HepG2 (cell line): ENCODE results near the gene PRKAR1A. TPM values are rescaled to one million over a fixed set of nuclear protein-coding genes. Genes with fewer than 3 reads are reported as not detected.

Source experiments
- ATAC-seq: fragments of 200-7000 bp; cut with Tn5 transposase; 3 replicates; pipeline ENCODE4 v1.9.1; 2020; ENCODE audit warnings: mild to moderate bottlenecking, moderate library complexity
- BruUV-seq: library from RNA; stranded (reverse); fragments of 400-500 nt; replicated peaks from 2 replicates; lab custom pipeline; 2021; lab: Mats Ljungman, UMichigan
- CTCF ChIA-PET: fragments of 300-600 bp; formaldehyde crosslinking; extraction: SDS; loops from one replicate; lab custom pipeline; 2021; ENCODE audit warnings: low total read pairs, inconsistent platforms, low intra/inter-chr PET ratio; lab: Yijun Ruan, JAX
- POLR2A ChIA-PET: fragments of 350-600 bp; sonication (Branson Sonifier 250); formaldehyde crosslinking; loops from one replicate; lab custom pipeline; 2020; ENCODE audit warnings: antibody characterized with exemption, inconsistent platforms; lab: Yijun Ruan, JAX
- DNase-seq: peaks from one replicate; pipeline ENCODE4 v3.0.0-alpha.2; 2015; ENCODE audit warnings: low spot score
- FAIRE-seq: peaks from 3 replicates; lab custom pipeline; 2011; peaks lifted over from hg19 to GRCh38; lab: Jason Lieb, UNC
- H2AFZ ChIP-seq: one replicate; pipeline ENCODE4 v1.6.1; 2011; ENCODE audit warnings: low read length, inconsistent platforms
- H3K27ac ChIP-seq: fragments of 300-600 bp; 3 replicates; pipeline ENCODE4 v1.8.0; 2011; ENCODE audit warnings: mixed run types, mild to moderate bottlenecking, mixed read lengths, low read length, inconsistent platforms; ENCODE audit not compliant: insufficient read depth; ENCODE audit errors: extremely low read length
- H3K27me3 ChIP-seq, 2 experiments: fragments of 200-600 bp in 1 of 2; 2 replicates in 1 of 2; 3 replicates in 1 of 2; pipeline versions ENCODE4 v1.6.0 to v1.8.0; 2011; ENCODE audit warnings: low read length in 2 of 2, mild to moderate bottlenecking in 2 of 2, moderate library complexity in 2 of 2, inconsistent platforms in 1 of 2; ENCODE audit not compliant: insufficient read depth in 2 of 2, control insufficient read depth in 1 of 2
- H3K36me3 ChIP-seq, 2 experiments: fragments of 200-600 bp in 1 of 2; replicated peaks in 1 of 2; 2 replicates in 1 of 2; 3 replicates in 1 of 2; pipeline versions ENCODE4 v1.5.1 to v1.8.0; 2011; ENCODE audit warnings: low read length in 2 of 2, inconsistent platforms in 1 of 2; ENCODE audit not compliant: insufficient read depth in 2 of 2, control insufficient read depth in 1 of 2
- H3K4me1 ChIP-seq: 2 replicates; pipeline ENCODE4 v1.5.1; 2012; ENCODE audit warnings: low read length, inconsistent platforms; ENCODE audit not compliant: insufficient read depth
- H3K4me2 ChIP-seq: 2 replicates; pipeline ENCODE4 v1.6.0; 2011; ENCODE audit warnings: low read depth, low read length, inconsistent platforms
- H3K4me3 ChIP-seq, 3 experiments: fragments of 200-600 bp in 1 of 3; sonication (generic), shearing (Covaris generic) in 1 of 3; replicated peaks in 1 of 3; 2 replicates each; pipeline ENCODE4 v1.5.1; 2011 to 2016; ENCODE audit warnings: low read length in 3 of 3, inconsistent platforms in 2 of 3, low read depth in 2 of 3, mild to moderate bottlenecking in 2 of 3, control low read depth in 1 of 3, mixed read lengths in 1 of 3; ENCODE audit not compliant: insufficient read depth in 1 of 3
- H3K79me2 ChIP-seq: one replicate; pipeline ENCODE4 v1.6.1; 2011; ENCODE audit warnings: low read length, inconsistent platforms; ENCODE audit not compliant: insufficient read depth
- H3K9ac ChIP-seq: 2 replicates; pipeline ENCODE4 v1.6.0; 2011; ENCODE audit warnings: mild to moderate bottlenecking, low read depth, low read length, inconsistent platforms; ENCODE audit not compliant: insufficient read depth
- H3K9me3 ChIP-seq: 2 replicates; pipeline ENCODE4 v1.5.1; 2012; ENCODE audit warnings: mild to moderate bottlenecking, low read length
- H4K20me1 ChIP-seq: 2 replicates; pipeline ENCODE4 v1.6.0; 2011; ENCODE audit warnings: inconsistent platforms, mild to moderate bottlenecking, low read length, moderate library complexity; ENCODE audit not compliant: insufficient read depth
- BRD4 ChIP-seq: sonication (generic); formaldehyde crosslinking; IDR thresholded peaks from 2 replicates; pipeline ENCODE4 v1.4.0; 2020; ENCODE audit warnings: missing genetic modification reagents
- CBX2 ChIP-seq, 2 experiments: fragments of 200-600 bp in 1 of 2; sonication (generic); formaldehyde crosslinking in 1 of 2; IDR thresholded peaks; 2 replicates each; pipeline versions ENCODE4 v1.7.0 to v1.8.1; 2018 to 2022; ENCODE audit warnings: low read depth in 2 of 2, low read length in 1 of 2, mild to moderate bottlenecking in 1 of 2, missing genetic modification reagents in 1 of 2
- RBFOX2 ChIP-seq: fragments of 200-400 bp; formaldehyde crosslinking; IDR thresholded peaks from 2 replicates; pipeline ENCODE4 v1.6.1; 2017; ENCODE audit warnings: low read depth, mild to moderate bottlenecking, low read length
- RCOR2 ChIP-seq: IDR thresholded peaks from 2 replicates; pipeline ENCODE4 v1.6.1; 2016; ENCODE audit warnings: missing biosample characterization, missing genetic modification reagents
- U2AF1 ChIP-seq: fragments of 200-400 bp; formaldehyde crosslinking; optimal IDR thresholded peaks from 2 replicates; pipeline ENCODE3; 2017; ENCODE audit warnings: mild to moderate bottlenecking, low read depth, low read length
- ZFP36L2 ChIP-seq: sonication (generic); formaldehyde crosslinking; IDR thresholded peaks from 2 replicates; pipeline ENCODE4 v1.4.0; 2020; ENCODE audit warnings: missing genetic modification reagents
- ZNF3 ChIP-seq: IDR thresholded peaks from 2 replicates; pipeline ENCODE4 v1.7.0; 2017; ENCODE audit warnings: inconsistent platforms
- WGBS: methylation state at CpG from one replicate; pipeline ENCODE4 v1.1.6; 2017; ENCODE audit warnings: low lambda C conversion rate; 5-methylcytosine and 5-hydroxymethylcytosine counted together
- in situ Hi-C: cut with HindIII; loops from 2 replicates; pipeline ENCODE4 v1.10.0; 2017; ENCODE audit warnings: low pct_unique_long_range_greater_than_20kb; ENCODE audit not compliant: extremely low pct_ligation_motif_present
- intact Hi-C: fragments of 100-400 bp; cut with micrococcal nuclease; formaldehyde crosslinking; loops from one replicate; pipeline ENCODE4 v1.10.0; 2022; ENCODE audit not compliant: unreplicated experiment
- polyA plus RNA-seq, 8 experiments: library from polyadenylated mRNA; depleted of rRNA in 3 of 8; stranded (reverse) in 7 of 8; unstranded in 1 of 8; fragments of >200 nt; fragmentation: Illumina TruSeq in 4 of 8; extraction: Trizol in 4 of 8; gene quantifications; 2 replicates each; pipeline versions ENCODE4 v1.2.1 to v1.2.3, GENCODE V29; 2011 to 2016; ENCODE audit warnings: low read depth in 4 of 8, missing spikeins in 1 of 8, mixed read lengths in 1 of 8; ENCODE audit not compliant: insufficient read depth in 1 of 8
- total RNA-seq, 5 experiments: library from RNA; depleted of rRNA; stranded (reverse); fragments of >200 nt; fragmentation: Illumina TruSeq; extraction: Trizol; gene quantifications; 2 replicates each; pipeline ENCODE4 v1.2.3, GENCODE V29; 2016; ENCODE audit warnings: low read depth in 1 of 5
- TF ChIP-seq, protein P1 (sequence below): sonication (generic); formaldehyde crosslinking; IDR thresholded peaks from 2 replicates; pipeline ENCODE4; 2020; ENCODE audit warnings: missing genetic modification reagents, mild to moderate bottlenecking, borderline replicate concordance
- TF ChIP-seq, protein P2 (sequence below): sonication (generic); formaldehyde crosslinking; IDR thresholded peaks from 2 replicates; pipeline ENCODE4 v1.4.0; 2020; ENCODE audit warnings: mild to moderate bottlenecking, missing genetic modification reagents
- TF ChIP-seq, protein P3 (sequence below): sonication (generic); formaldehyde crosslinking; IDR thresholded peaks from 2 replicates; pipeline ENCODE4 v1.9.0; 2021; ENCODE audit warnings: missing genetic modification reagents, mild to moderate bottlenecking, borderline replicate concordance
- TF ChIP-seq, protein P4 (sequence below): IDR thresholded peaks from 2 replicates; pipeline ENCODE4 v1.6.1; 2016; ENCODE audit warnings: low read depth
- TF ChIP-seq, protein P5 (sequence below): sonication (generic); formaldehyde crosslinking; IDR thresholded peaks from 2 replicates; pipeline ENCODE4 v1.4.0; 2020; ENCODE audit warnings: missing genetic modification reagents
- TF ChIP-seq, protein P6 (sequence below): sonication (generic); formaldehyde crosslinking; IDR thresholded peaks from 2 replicates; pipeline ENCODE4 v1.8.0; 2022; ENCODE audit warnings: mild to moderate bottlenecking, missing genetic modification reagents, borderline replicate concordance

PRKAR1A gene
- total and polyA plus RNA-seq, 2 of the 13 experiments (the other 11 are each of a cell fraction or from before 2014, with no cell fraction given), result 265 to 266 TPM

DNA sequence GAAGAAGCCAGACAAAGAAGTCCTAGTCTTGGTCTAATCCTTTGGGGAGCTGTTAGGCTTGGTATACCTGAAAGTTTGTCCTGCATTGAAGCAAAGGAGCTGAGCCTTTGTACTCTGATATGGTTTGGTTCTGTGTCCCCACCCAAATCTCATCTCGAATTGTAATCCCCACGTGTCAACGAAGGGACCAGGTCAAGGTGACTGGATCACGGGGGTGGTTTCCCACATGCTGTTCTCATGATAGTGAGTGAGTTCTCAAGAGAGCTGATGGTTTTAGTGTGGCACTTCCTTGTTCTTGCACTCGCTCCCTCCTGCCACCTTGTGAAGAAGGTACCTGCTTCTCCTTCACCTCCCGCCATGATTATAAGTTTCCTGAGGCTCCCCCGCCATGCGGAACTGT, 55.4 kb downstream of the PRKAR1A start:
- Histone ChIP-seq H3K4me2 (0 out of 2 replicates have a peak overlapping the region, but pooled peaks have one; percentile 20), H3K27me3 (no peaks in the 10 kb centered on the region), H4K20me1 (no peaks in the 10 kb centered on the region), H3K9ac (no peak overlapping the region), H3K27ac (peak overlapping the region; percentile 15), H3K36me3 (no peaks in the 10 kb centered on the region), H3K9me3 (no peaks in the 10 kb centered on the region), H2AFZ (no peak overlapping the region)
- BruUV-seq, result no TSS peak
- no peak for FAIRE-seq
- ATAC-seq, result no peak; the same call in 2 of the 3 replicates
- WGBS, result 91% methylated on average over 8 of the region's 8 CpGs
- intact Hi-C loops, result no loop called here
- TF ChIP-seq, protein P1, sequence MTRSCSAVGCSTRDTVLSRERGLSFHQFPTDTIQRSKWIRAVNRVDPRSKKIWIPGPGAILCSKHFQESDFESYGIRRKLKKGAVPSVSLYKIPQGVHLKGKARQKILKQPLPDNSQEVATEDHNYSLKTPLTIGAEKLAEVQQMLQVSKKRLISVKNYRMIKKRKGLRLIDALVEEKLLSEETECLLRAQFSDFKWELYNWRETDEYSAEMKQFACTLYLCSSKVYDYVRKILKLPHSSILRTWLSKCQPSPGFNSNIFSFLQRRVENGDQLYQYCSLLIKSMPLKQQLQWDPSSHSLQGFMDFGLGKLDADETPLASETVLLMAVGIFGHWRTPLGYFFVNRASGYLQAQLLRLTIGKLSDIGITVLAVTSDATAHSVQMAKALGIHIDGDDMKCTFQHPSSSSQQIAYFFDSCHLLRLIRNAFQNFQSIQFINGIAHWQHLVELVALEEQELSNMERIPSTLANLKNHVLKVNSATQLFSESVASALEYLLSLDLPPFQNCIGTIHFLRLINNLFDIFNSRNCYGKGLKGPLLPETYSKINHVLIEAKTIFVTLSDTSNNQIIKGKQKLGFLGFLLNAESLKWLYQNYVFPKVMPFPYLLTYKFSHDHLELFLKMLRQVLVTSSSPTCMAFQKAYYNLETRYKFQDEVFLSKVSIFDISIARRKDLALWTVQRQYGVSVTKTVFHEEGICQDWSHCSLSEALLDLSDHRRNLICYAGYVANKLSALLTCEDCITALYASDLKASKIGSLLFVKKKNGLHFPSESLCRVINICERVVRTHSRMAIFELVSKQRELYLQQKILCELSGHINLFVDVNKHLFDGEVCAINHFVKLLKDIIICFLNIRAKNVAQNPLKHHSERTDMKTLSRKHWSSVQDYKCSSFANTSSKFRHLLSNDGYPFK (CRISPR knock-in tag), result no peak
- no peak for TF ChIP-seq RCOR2 (CRISPR knock-in tag)
- TF ChIP-seq RBFOX2, result no peak
- TF ChIP-seq, protein P2, sequence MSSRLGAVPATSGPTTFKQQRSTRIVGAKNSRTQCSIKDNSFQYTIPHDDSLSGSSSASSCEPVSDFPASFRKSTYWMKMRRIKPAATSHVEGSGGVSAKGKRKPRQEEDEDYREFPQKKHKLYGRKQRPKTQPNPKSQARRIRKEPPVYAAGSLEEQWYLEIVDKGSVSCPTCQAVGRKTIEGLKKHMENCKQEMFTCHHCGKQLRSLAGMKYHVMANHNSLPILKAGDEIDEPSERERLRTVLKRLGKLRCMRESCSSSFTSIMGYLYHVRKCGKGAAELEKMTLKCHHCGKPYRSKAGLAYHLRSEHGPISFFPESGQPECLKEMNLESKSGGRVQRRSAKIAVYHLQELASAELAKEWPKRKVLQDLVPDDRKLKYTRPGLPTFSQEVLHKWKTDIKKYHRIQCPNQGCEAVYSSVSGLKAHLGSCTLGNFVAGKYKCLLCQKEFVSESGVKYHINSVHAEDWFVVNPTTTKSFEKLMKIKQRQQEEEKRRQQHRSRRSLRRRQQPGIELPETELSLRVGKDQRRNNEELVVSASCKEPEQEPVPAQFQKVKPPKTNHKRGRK (CRISPR knock-in tag), result no peak
- no peak for TF ChIP-seq U2AF1
- TF ChIP-seq, protein P3, sequence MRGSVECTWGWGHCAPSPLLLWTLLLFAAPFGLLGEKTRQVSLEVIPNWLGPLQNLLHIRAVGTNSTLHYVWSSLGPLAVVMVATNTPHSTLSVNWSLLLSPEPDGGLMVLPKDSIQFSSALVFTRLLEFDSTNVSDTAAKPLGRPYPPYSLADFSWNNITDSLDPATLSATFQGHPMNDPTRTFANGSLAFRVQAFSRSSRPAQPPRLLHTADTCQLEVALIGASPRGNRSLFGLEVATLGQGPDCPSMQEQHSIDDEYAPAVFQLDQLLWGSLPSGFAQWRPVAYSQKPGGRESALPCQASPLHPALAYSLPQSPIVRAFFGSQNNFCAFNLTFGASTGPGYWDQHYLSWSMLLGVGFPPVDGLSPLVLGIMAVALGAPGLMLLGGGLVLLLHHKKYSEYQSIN (CRISPR knock-in tag), result no peak
- TF ChIP-seq CBX2 (IDR thresholded peaks at IDR 0.05; ENCODE audit: low read depth, low read length), result no peak
- no peak for TF ChIP-seq CBX2 (CRISPR knock-in tag; IDR thresholded peaks at IDR 0.05; ENCODE audit: low read depth)
- TF ChIP-seq BRD4 (CRISPR knock-in tag), result no peak
- TF ChIP-seq, protein P4, sequence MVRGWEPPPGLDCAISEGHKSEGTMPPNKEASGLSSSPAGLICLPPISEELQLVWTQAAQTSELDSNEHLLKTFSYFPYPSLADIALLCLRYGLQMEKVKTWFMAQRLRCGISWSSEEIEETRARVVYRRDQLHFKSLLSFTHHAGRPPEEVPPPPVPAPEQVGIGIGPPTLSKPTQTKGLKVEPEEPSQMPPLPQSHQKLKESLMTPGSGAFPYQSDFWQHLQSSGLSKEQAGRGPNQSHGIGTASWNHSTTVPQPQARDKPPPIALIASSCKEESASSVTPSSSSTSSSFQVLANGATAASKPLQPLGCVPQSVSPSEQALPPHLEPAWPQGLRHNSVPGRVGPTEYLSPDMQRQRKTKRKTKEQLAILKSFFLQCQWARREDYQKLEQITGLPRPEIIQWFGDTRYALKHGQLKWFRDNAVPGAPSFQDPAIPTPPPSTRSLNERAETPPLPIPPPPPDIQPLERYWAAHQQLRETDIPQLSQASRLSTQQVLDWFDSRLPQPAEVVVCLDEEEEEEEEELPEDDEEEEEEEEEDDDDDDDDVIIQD (CRISPR knock-in tag), result peak; percentile 82
- TF ChIP-seq, protein P5, sequence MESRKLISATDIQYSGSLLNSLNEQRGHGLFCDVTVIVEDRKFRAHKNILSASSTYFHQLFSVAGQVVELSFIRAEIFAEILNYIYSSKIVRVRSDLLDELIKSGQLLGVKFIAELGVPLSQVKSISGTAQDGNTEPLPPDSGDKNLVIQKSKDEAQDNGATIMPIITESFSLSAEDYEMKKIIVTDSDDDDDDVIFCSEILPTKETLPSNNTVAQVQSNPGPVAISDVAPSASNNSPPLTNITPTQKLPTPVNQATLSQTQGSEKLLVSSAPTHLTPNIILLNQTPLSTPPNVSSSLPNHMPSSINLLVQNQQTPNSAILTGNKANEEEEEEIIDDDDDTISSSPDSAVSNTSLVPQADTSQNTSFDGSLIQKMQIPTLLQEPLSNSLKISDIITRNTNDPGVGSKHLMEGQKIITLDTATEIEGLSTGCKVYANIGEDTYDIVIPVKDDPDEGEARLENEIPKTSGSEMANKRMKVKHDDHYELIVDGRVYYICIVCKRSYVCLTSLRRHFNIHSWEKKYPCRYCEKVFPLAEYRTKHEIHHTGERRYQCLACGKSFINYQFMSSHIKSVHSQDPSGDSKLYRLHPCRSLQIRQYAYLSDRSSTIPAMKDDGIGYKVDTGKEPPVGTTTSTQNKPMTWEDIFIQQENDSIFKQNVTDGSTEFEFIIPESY (CRISPR knock-in tag), result peak; percentile 52
- TF ChIP-seq ZFP36L2, result no peak
- no peak for TF ChIP-seq ZNF3 (CRISPR knock-in tag)
- TF ChIP-seq, protein P6, sequence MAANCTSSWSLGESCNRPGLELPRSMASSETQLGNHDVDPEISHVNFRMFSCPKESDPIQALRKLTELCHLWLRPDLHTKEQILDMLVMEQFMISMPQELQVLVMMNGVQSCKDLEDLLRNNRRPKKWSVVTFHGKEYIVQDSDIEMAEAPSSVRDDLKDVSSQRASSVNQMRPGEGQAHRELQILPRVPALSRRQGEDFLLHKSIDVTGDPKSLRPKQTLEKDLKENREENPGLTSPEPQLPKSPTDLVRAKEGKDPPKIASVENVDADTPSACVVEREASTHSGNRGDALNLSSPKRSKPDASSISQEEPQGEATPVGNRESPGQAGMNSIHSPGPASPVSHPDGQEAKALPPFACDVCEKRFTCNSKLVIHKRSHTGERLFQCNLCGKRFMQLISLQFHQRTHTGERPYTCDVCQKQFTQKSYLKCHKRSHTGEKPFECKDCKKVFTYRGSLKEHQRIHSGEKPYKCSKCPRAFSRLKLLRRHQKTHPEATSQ, result peak; percentile 92; the same call in 1 of the 2 replicates
- TF ChIP-seq, all 625 proteins: peak for 3
- no peak for DNase-seq
- H3K4me3 ChIP-seq, result no peak overlapping the region
- peaks cover 17% of the 10 kb centered on the region for H3K4me1 ChIP-seq
- ChIA-PET CTCF (no interaction called here), POLR2A (interaction anchor here (0.6 to 2.2 kb wide), 4 partner anchors 13 to 58 kb away, joined by 3 to 8 read pairs (median 4); no protein-coding TSS in a partner anchor)
- in situ Hi-C loops, result no loop called here
- no peaks in the 10 kb centered on the region for H3K79me2 ChIP-seq
